Neural progenitor cell (in vitro differentiated cells): ENCODE data around the gene LCK. TPM values are rescaled to one million over a fixed set of nuclear protein-coding genes. Genes with fewer than 3 reads are reported as not detected.

ENCODE experiments used
- DNase-seq: peaks from one replicate; pipeline ENCODE4 v3.0.0-alpha.2; 2016; ENCODE audit warnings: low spot score
- H2AFZ ChIP-seq: fragments of 200-600 bp; sonication (generic); replicated peaks from 2 replicates; pipeline ENCODE4 v1.6.1; 2016; ENCODE audit warnings: antibody characterized with exemption
- H3F3A ChIP-seq: fragments of 200-600 bp; sonication (generic); 2 replicates; pipeline ENCODE4 v1.6.1; 2016; ENCODE audit warnings: antibody characterized with exemption, low read depth
- H3K27ac ChIP-seq: fragments of 200-600 bp; sonication (generic); 2 replicates; pipeline ENCODE4 v1.5.1; 2016; ENCODE audit warnings: mild to moderate bottlenecking
- H3K27me3 ChIP-seq: fragments of 200-600 bp; sonication (generic); 2 replicates; pipeline ENCODE4 v1.6.1; 2016; ENCODE audit warnings: mild to moderate bottlenecking, moderate library complexity
- H3K36me3 ChIP-seq: fragments of 200-600 bp; sonication (generic); 2 replicates; pipeline ENCODE4 v1.5.1; 2016
- H3K4me1 ChIP-seq: fragments of 200-600 bp; sonication (generic); 2 replicates; pipeline ENCODE4 v1.6.1; 2016; ENCODE audit warnings: mixed run types
- H3K4me2 ChIP-seq: fragments of 200-600 bp; sonication (generic); 2 replicates; pipeline ENCODE4 v1.6.1; 2016
- H3K4me3 ChIP-seq: fragments of 200-600 bp; sonication (generic); 2 replicates; pipeline ENCODE4 v1.5.1; 2016
- H3K79me2 ChIP-seq: fragments of 200-600 bp; sonication (generic); 2 replicates; pipeline ENCODE4 v1.6.1; 2016; ENCODE audit warnings: low read depth
- H3K9ac ChIP-seq: fragments of 200-600 bp; sonication (generic); 2 replicates; pipeline ENCODE4 v1.6.1; 2016
- H3K9me3 ChIP-seq: fragments of 200-600 bp; sonication (generic); 2 replicates; pipeline ENCODE4 v1.5.1; 2016; ENCODE audit warnings: low read depth
- H4K20me1 ChIP-seq: fragments of 200-600 bp; sonication (generic); 2 replicates; pipeline ENCODE4 v1.6.1; 2016; ENCODE audit warnings: low read depth
- H3K27ac Mint-ChIP-seq: 3 replicates; pipeline ENCODE4 v1.8.0; 2021; ENCODE audit warnings: mixed read lengths
- H3K27me3 Mint-ChIP-seq: 2 replicates; pipeline ENCODE4 v1.8.0; 2022; ENCODE audit warnings: low read depth, mild to moderate bottlenecking, inconsistent platforms, moderate library complexity, mixed read lengths; ENCODE audit not compliant: insufficient read depth
- H3K36me3 Mint-ChIP-seq: 3 replicates; pipeline ENCODE4 v1.8.0; 2021; ENCODE audit warnings: mixed read lengths
- H3K4me1 Mint-ChIP-seq: 3 replicates; pipeline ENCODE4 v1.8.0; 2021; ENCODE audit warnings: mixed read lengths
- H3K4me3 Mint-ChIP-seq: 3 replicates; pipeline ENCODE4 v1.8.0; 2021; ENCODE audit warnings: mild to moderate bottlenecking, moderate library complexity, mixed read lengths
- H3K9me3 Mint-ChIP-seq: 3 replicates; pipeline ENCODE4 v1.8.0; 2020; ENCODE audit warnings: mixed read lengths
- CTCF ChIP-seq: fragments of 200-600 bp; sonication (generic); IDR thresholded peaks from 2 replicates; pipeline ENCODE4 v1.5.1; 2017; ENCODE audit warnings: antibody characterized with exemption, mild to moderate bottlenecking
- EZH2 ChIP-seq: fragments of 200-600 bp; sonication (generic); IDR thresholded peaks from 2 replicates; pipeline ENCODE4 v1.6.1; 2017; ENCODE audit warnings: antibody characterized with exemption, mild to moderate bottlenecking, moderate library complexity
- EZH2phosphoT487 ChIP-seq: fragments of 200-600 bp; sonication (generic); IDR thresholded peaks from 2 replicates; pipeline ENCODE4 v1.6.1; 2017; ENCODE audit warnings: antibody characterized with exemption
- small RNA-seq: library from RNA; depleted of rRNA; stranded (forward); fragments of <200 nt; gene quantifications from one replicate; pipeline ENCODE3, GENCODE V24; 2015
- total RNA-seq: library from RNA; depleted of rRNA; stranded (reverse); fragments of >200 nt; gene quantifications from 2 replicates; pipeline ENCODE4 v1.2.3, GENCODE V29; 2015; ENCODE audit warnings: low replicate concordance

The LCK gene
- total RNA-seq, 1 donor from 2014 or later = 0.32 TPM

- peak overlapping the region; percentile 100 for H3K4me3 ChIP-seq
- no peak overlapping the region for H2AFZ ChIP-seq
- H3K36me3 ChIP-seq = peaks cover 6% of the 10 kb centered on the region
- peaks cover 32% of the 10 kb centered on the region for H3K36me3 Mint-ChIP-seq
- peak overlapping the region; percentile 93 for H3K27ac ChIP-seq
- no peaks in the 10 kb centered on the region for H3K9me3 Mint-ChIP-seq
- H4K20me1 ChIP-seq = peaks cover 57% of the 10 kb centered on the region
- H3K9ac ChIP-seq = peak overlapping the region; percentile 96
- peak overlapping the region; percentile 98 for H3K27ac Mint-ChIP-seq
- peaks cover 7% of the 10 kb centered on the region for H3K27me3 ChIP-seq
- H3K79me2 ChIP-seq = peaks cover 35% of the 10 kb centered on the region
- peak overlapping the region; percentile 99 for H3K4me3 Mint-ChIP-seq
- peak overlapping the region; percentile 100 for H3K4me2 ChIP-seq
- DNase-seq = peak; percentile 74
- H3F3A ChIP-seq = peaks cover 66% of the 10 kb centered on the region
- H3K9me3 ChIP-seq = no peaks in the 10 kb centered on the region
- H3K4me1 ChIP-seq = peaks cover 36% of the 10 kb centered on the region
- peaks cover 44% of the 10 kb centered on the region for H3K4me1 Mint-ChIP-seq
- TF ChIP-seq CTCF (peak; percentile 69), EZH2 (no peak)
- peaks cover 28% of the 10 kb centered on the region for H3K27me3 Mint-ChIP-seq
These were observed 83.9 kb downstream of the LCK start for GRCh38 chr1:32334864-32335534.

- peaks cover 36% of the 10 kb centered on the region for H3K4me1 ChIP-seq
- H3K4me3 Mint-ChIP-seq = peak overlapping the region; percentile 99
- TF ChIP-seq EZH2phosphoT487 (no peak), CTCF (no peak), EZH2 (no peak)
These were observed 84.4 kb downstream of the LCK start for GRCh38 chr1:32335535-32335789.

More at GRCh38 chr1:32335535-32335789, 84.4 kb downstream of the LCK start:
- H3K4me1 Mint-ChIP-seq = peaks cover 44% of the 10 kb centered on the region
- peak overlapping the region; percentile 100 for H3K4me3 ChIP-seq
- H3K27ac ChIP-seq = peak overlapping the region; percentile 93
- H3K9me3 Mint-ChIP-seq = no peaks in the 10 kb centered on the region
- DNase-seq = no peak
- H3F3A ChIP-seq = peaks cover 62% of the 10 kb centered on the region
- H4K20me1 ChIP-seq = peaks cover 53% of the 10 kb centered on the region
- H3K27ac Mint-ChIP-seq = no peak overlapping the region
- H3K27me3 Mint-ChIP-seq = peaks cover 28% of the 10 kb centered on the region
- H3K36me3 ChIP-seq = peaks cover 6% of the 10 kb centered on the region
- H3K36me3 Mint-ChIP-seq = peaks cover 32% of the 10 kb centered on the region
- H3K9me3 ChIP-seq = no peaks in the 10 kb centered on the region
- no peak overlapping the region for H2AFZ ChIP-seq
- peak overlapping the region; percentile 100 for H3K4me2 ChIP-seq
- peak overlapping the region; percentile 96 for H3K9ac ChIP-seq
- peaks cover 7% of the 10 kb centered on the region for H3K27me3 ChIP-seq
- peaks cover 35% of the 10 kb centered on the region for H3K79me2 ChIP-seq

Small RNA genes within 50 kb of the gene (small RNA-seq; reads per million reads assigned to genes)
- not detected for gene RF00017
- gene RF00019 = not detected

Other genes starting within 250 kb of the LCK start
- gene KHDRBS1, start 237.4 kb upstream of the LCK start, total RNA-seq = 159 and 201 TPM in 2 replicates
- gene TMEM39B, start 178.3 kb upstream of the LCK start, total RNA-seq = 2.3 and 11.7 TPM in 2 replicates
- 58.5 and 69.3 TPM in 2 replicates for gene KPNA6, start 143.2 kb upstream of the LCK start, total RNA-seq
- 37.2 and 51.0 TPM in 2 replicates for gene TXLNA, start 71.6 kb upstream of the LCK start, total RNA-seq
- 6.5 and 16.4 TPM in 2 replicates for gene CCDC28B, start 50.7 kb upstream of the LCK start, total RNA-seq
- 5.6 and 5.8 TPM in 2 replicates for gene IQCC, start 45.6 kb upstream of the LCK start, total RNA-seq
- not detected in 2 replicates for gene DCDC2B, start 42.2 kb upstream of the LCK start, total RNA-seq
- 6.0 and 13.7 TPM in 2 replicates for gene TMEM234, start 28.9 kb upstream of the LCK start, total RNA-seq
- 204 and 220 TPM in 2 replicates for gene EIF3I, start 28.9 kb upstream of the LCK start, total RNA-seq
- 0.17 and 5.3 TPM in 2 replicates for gene FAM167B, start 4.0 kb upstream of the LCK start, total RNA-seq
- 129 and 145 TPM in 2 replicates for gene HDAC1, start 40.8 kb downstream of the LCK start, total RNA-seq
- gene MARCKSL1, start 85.0 kb downstream of the LCK start, total RNA-seq = 258 and 542 TPM in 2 replicates
- 3.8 and 7.6 TPM in 2 replicates for gene FAM229A, start 111.2 kb downstream of the LCK start, total RNA-seq
- not detected in 2 replicates for gene TSSK3, start 111.3 kb downstream of the LCK start, total RNA-seq
- gene BSDC1, start 143.2 kb downstream of the LCK start, total RNA-seq = 47.5 and 67.4 TPM in 2 replicates
- gene ZBTB8B, start 213.8 kb downstream of the LCK start, total RNA-seq = 4.2 and 5.6 TPM in 2 replicates